H1 (cell line): Measurements from ENCODE around the gene LRP8. TPM values are rescaled to one million over a fixed set of nuclear protein-coding genes. Genes with fewer than 3 reads are reported as not detected.

Source experiments
- ATF3 ChIP-seq: IDR thresholded peaks from 2 replicates; pipeline ENCODE4 v1.6.1; 2011; ENCODE audit warnings: low read depth, mild to moderate bottlenecking, low read length; ENCODE audit not compliant: insufficient read depth
- GTF2F1 ChIP-seq: IDR thresholded peaks from 2 replicates; pipeline ENCODE4 v1.6.1; 2012; ENCODE audit warnings: low read depth, low read length, improper control_type of control experiment, borderline replicate concordance
- polyA plus RNA-seq, 7 experiments: library from polyadenylated mRNA; depleted of rRNA in 3 of 7; stranded (reverse) in 5 of 7; unstranded in 2 of 7; fragments of >200 nt in 5 of 7; fragments of 200-250 nt in 2 of 7; gene quantifications; 1 replicate in 5 of 7; 2 replicates in 1 of 7; 4 replicates in 1 of 7; pipeline versions ENCODE4 v1.2.1 to v1.2.3, GENCODE V29; 2011 to 2013; ENCODE audit warnings: missing spikeins in 2 of 7, mixed read lengths in 2 of 7
- total RNA-seq: library from RNA; stranded (reverse); fragmentation: NEBNext Ultra II Directional; extraction: Animal tissue kit (Norgen Biotek cat#: 25700); gene quantifications from 2 replicates; pipeline ENCODE4 v1.2.1, GENCODE V29; 2021

LRP8 gene
- total and polyA plus RNA-seq, 2 of the 8 experiments (the other 6 are each of a cell fraction or from before 2014, with no cell fraction given) = 63.2 to 66.4 TPM

GRCh38 chr1:53218201-53218600 is 109.7 kb downstream of the LRP8 start (continued):
- TF ChIP-seq GTF2F1 (no peak), ATF3 (no peak)
